ENCODE results near the gene BABAM2.

DNA sequence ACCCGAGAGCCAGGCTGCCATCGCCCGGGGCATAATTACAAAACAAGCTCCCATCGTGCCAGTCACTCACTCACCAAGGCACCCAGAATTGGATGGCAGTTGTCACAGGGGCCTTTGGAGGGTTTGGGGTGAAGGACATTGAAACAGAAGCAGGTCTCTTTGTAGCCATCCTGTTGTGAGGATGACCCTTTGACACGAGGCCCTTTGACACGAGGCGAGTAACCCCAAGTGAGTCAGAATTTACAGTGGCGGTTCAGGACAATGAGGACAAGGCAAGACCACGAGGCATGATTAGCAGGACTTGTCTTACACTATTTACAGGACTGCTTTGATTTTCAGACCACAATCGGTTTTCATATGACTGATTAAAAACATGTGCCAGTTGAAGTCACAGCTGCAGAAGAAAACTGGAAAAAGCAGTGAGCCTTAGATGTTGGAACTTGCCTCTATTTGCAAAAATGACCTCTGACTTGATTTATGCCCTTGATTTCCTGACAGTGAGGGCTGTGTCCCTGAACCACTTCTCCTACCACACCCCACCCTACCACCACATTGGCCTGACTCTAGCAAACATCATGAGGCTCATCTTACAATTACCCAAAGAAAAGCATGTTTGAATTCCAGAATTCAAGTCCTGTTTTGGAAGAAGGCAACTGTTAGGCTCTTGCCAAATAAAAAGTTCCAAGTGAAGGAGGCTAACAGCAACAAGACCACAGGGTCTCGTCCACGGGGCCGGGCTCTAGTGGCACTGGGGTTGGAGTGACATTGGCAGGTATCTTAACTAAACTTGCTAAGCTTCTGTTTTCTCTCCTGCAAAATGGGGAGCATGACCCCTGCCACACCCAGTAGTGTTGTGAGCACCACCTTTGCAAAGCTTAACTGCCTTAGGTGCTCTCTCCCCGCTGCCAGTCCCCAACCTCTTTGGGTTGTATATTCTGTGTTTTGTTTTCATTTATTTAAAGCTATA, 437.7 kb downstream of the BABAM2 start:
- TF ChIP-seq CTBP1 (IDR thresholded peaks at IDR 0.05; ENCODE audit: borderline replicate concordance) (no peak), ARNT (IDR thresholded peaks at IDR 0.05) (no peak), FOXM1 (IDR thresholded peaks at IDR 0.05; ENCODE audit: borderline replicate concordance) (no peak), FOXA1 (IDR thresholded peaks at IDR 0.05) (no peak), LEF1 (IDR thresholded peaks at IDR 0.05; ENCODE audit: borderline replicate concordance) (no peak), SUZ12 (IDR thresholded peaks at IDR 0.05) (no peak), SP1 (IDR thresholded peaks at IDR 0.05) (no peak), BHLHE40 (IDR thresholded peaks at IDR 0.05; ENCODE audit: borderline replicate concordance) (no peak), FOXK2 (IDR thresholded peaks at IDR 0.05) (no peak), ZNF384 (IDR thresholded peaks at IDR 0.05) (no peak), ELF4 (IDR thresholded peaks at IDR 0.05) (no peak), TARDBP (IDR thresholded peaks at IDR 0.05) (no peak), HDGF (IDR thresholded peaks at IDR 0.05; ENCODE audit: borderline replicate concordance) (no peak)
- TF ChIP-seq, protein P1, sequence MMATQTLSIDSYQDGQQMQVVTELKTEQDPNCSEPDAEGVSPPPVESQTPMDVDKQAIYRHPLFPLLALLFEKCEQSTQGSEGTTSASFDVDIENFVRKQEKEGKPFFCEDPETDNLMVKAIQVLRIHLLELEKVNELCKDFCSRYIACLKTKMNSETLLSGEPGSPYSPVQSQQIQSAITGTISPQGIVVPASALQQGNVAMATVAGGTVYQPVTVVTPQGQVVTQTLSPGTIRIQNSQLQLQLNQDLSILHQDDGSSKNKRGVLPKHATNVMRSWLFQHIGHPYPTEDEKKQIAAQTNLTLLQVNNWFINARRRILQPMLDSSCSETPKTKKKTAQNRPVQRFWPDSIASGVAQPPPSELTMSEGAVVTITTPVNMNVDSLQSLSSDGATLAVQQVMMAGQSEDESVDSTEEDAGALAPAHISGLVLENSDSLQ (IDR thresholded peaks at IDR 0.05), result no peak

Measured in HEK293T (cell line).